HG03139 (cell line): ENCODE data around the gene TMEM108.

ENCODE experiments used
- ATAC-seq: cut with Tn5 transposase; IDR thresholded peaks from one replicate; pipeline ENCODE4 v1.9.1; 2021; ENCODE audit not compliant: unreplicated experiment

Gene TMEM108

DNA sequence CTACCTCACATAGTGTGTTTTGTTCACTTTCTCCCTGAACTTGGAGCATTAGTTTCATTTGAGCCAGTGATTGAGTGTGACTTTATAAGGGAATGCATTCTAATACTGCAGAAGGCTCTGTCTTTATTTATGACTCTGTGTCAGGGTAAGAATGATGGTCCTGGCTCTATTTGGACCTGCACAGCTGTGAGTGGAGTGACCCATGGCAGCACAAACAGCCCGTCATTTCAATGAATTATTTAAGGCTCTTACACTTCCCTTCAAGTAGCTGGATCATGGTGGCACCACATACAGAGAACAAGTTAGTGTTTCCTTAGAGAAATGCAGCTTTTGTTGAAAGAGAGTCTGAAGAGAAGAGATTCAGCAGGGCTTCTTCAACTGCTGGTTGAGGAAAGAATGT is 16.4 kb downstream of the TMEM108 start:
- no peak for ATAC-seq

DNA sequence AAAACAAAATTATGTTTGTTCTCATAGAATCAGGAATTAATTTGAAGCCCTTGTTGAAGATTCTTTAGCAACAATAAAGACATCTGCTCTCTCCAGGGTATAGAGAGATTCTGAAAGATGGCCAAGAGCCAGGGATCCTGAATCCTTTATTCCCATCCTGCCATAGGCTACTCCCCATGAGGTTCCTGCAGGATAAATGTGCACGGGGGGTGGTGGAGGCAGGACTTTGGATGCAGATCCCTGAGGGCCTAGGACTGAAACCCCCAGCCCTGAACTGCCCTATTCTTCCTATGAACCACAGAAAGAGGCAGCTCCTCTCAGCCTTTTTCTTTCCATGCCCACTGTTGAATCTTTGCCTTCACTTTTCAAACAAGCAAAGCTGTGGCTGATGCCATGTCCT is 17.1 kb downstream of the TMEM108 start:
- ATAC-seq: no peak

DNA sequence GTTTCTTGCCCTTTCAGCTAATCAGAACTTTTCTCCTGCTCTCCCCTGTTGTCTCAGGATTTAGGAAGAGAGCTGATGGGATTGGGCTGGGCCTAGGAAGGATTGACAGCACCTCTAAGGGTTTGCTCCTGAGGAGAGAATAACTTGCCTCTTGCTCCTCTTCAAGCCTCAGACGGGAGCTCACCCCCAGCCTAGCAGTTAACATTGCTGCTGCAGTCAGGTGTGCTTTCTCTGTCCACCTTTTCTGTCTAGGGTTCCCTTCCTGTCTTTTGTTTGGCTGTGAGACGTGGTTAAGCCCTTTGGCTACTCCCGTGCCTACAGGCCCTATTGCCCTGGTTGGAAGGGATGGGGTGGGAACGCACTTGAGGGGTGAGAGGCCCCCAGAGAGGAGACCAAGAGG is 20.1 kb downstream of the TMEM108 start:
- ATAC-seq: no peak

DNA sequence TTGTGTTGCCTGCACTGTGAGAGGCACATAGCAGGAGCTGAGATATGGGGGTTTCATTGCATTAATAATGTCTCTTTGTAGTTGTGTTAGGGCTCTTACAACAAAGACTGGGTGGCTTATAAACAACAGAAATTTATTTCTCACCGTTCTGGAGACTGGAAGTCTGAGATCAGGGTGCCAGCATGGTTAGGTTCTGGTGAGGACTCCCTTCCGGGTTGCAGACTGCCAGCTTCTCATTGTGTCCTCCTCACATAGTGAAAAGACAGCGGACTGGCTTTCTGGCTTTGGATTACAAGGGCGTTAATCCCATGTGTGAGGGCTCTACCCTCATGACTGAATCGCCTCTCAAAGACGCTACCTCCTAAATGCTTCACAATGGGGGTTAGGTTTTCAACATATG is 20.6 kb downstream of the TMEM108 start:
- no peak for ATAC-seq

DNA sequence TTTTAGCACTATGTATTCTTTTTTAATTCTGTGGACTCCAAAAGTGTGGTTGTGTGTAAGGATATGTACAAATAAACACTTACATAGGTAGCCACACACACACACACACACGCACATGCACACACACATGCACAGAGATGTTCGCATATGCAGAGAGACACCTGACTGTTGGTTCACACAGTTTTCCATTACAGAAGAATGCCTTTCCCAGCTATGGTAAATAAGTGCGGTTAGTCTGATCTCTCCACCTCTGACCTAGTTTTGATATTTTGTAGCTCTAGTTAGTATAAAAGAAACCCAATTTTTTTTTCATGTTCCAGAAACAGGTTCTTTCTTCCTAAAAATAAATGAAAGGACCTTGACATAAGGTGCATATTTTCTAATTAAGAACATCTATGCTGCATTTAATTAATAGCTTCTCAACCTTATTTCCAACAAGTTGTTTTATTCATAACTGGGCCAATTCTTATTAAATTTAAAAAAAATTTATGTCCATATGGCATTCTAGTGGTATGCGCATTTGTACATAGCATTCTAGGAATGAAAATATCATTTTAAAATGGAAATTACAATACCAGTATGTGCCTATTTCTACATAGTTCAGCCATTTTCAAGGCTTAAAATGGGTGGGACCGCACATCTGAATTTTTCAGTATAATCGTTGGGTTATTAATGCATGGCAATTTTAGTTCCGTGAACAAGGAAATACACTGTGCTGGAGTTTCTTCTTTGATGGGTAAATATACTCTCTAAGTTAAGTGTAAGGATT is 27.2 kb downstream of the TMEM108 start:
- ATAC-seq: no peak

DNA sequence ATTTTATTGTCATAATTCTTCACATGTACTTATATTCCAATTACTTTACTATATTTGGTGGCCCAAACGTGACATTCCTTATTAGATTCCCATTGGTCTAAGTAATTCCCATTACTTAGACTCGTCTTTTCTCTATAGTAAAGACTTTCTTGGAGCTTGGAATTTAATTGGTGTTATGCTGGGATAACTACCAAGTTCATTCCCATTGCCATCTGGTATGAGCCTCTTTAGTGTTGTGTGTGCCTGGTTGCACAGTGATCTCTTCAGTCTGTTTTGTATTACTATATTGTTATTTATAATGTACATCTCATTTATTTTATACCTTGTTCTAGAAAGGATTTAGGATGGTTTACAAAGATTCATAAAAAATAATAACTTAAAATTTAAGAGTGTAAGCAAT is 27.8 kb downstream of the TMEM108 start:
- ATAC-seq: no peak

DNA sequence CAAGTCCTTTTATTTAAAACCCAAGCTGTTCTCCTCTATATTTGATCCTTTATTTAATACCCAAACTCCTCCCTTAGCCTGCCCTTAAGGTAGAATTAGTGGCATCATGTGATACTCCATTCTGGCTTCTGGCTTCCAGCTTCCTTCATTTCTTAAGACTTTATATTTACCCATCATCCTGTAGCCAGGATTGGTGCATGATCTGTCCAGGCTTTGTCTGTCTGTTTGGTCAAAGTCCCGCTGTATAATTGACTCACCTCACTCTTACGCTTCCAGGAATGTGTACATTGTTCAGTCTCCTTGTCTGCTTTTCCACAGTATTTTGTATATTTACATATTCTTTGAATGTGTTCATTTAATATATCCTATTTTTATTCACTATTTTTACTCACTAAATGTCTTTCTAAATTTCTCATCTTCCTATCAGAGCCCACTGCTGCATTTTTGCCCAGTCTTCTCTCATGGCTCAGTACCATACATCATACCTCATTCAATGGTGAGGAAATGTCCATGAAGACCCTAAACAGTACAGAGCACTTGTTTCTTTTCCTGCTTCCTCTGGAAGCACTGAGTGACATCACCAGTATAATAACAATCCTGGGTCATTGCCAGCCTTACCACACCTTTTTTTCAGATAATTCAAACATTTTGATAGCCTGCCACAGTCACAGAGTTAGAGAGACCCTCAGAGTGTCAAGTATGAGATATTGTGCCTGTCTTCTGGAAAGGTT is 31.5 kb downstream of the TMEM108 start:
- no peak for ATAC-seq

DNA sequence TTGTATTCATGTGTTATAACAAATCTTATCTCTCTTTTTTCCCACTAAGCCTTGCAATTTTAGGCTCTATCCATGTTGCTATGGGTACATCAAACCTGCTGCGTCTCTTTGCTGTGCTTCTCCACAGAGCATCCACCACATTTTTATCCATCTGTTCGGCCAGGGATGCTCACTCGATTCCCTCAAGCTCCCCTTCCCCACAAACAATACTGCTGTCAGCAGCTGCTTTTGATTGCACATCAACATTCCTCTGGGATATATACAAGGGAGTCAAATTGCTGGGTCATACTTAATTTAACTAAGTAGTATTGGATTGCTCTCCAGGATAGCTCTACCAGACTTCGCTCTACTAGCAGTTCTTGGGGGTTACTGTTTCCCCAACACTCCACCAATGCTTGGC is 36.8 kb downstream of the TMEM108 start:
- ATAC-seq: no peak

DNA sequence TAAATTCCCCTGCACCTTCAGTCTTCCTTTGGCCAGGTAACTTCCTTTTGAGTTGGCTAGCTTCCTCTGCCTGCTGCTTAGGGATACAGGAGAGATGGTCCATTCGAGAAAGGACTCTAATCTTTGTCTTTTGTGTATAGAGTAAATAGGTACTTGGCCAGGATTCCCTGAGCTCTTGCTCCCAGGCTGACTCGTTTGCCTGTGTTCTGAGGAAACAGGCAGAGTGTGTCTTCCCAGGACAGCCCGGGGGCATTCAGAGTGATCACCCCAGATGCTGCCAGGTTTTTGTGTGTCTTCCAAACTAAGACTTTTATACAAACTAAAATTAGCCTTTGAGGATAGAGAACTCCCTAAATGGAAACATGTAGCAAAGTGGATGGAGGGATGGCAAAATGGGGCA is 39.5 kb downstream of the TMEM108 start:
- ATAC-seq: no peak

DNA sequence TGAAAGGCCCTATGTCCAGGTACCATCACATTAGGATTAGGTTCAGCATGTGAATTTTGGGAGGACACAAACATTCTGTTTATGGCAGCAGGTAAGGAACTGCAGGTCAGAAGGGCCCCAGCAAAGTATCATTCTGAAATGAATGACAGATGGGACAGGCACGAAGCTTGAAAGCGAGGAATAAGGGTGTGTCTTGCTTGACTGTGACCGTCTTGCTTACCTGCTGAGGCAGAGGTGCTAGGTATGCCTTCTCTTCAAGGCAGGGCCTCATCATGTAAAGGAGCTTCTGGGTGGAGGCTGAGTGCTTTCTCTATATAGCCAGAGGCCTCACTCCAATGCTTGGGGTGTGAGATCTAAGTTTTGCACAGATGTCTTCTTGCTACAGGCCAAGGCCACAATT is 41.4 kb downstream of the TMEM108 start:
- ATAC-seq: no peak

DNA sequence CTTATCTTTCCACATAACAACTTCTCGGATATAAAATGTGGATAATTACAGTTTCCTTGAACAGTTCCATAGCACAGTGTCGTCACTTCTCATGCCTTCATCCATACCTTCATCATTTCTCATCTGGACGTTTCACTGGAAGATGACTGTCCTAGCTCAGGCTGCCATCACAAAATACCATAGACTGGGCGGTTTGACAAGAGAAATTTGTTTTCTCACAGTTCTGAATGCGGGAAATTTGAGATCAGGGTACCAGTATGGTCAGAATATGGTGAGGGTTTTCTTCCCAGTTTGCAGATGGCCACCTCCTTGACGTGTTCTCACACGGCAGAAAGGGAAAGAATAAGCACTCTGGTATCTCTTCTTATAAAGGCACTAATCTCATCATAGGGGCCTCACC is 42.8 kb downstream of the TMEM108 start:
- no peak for ATAC-seq

DNA sequence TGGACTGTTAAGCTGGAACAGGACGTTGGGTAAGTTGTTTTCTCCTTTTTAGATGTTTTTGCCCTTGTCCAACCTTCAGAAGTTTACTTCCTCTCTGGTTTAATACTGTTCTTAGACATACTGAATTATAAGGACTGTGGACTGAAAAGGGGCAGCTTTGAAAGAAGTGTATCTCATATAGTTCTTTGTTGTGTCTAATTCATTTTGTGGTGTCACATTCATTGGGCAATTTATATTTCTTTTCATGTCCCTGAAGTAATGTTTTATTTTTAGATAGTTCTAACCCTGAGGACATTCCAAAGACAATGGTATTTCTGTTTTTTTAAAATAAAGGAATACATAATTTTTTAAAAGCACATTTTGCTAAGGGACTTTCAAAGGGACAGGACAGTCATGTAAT is 45.2 kb downstream of the TMEM108 start:
- ATAC-seq: no peak

DNA sequence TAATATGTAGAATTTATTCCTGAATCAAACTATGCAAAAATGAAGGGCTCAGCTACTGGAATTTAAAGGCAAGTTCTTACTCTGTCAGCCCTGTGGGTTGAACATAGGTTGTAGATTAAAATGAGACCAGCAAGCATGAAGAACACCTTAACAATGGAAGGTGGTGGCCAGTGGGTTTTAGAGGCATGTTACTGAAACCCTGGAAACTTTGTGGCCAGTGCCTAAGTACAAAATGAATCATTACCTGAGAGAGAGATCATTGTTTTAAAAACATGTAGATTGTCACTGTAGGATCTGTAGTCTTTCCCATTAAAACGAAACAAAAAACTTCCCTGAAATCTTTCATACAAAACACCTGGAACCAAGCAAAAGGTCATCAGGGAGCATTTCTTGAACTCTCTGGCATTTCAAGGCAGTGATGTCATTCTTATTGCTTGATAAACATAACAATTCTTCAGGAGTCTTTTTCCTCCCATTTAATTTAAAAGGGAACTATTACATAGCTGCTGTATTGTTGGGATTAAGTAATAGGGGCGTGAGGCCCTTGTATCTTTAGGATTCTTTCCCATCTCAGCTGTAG is 51.8 kb downstream of the TMEM108 start:
- ATAC-seq: no peak

DNA sequence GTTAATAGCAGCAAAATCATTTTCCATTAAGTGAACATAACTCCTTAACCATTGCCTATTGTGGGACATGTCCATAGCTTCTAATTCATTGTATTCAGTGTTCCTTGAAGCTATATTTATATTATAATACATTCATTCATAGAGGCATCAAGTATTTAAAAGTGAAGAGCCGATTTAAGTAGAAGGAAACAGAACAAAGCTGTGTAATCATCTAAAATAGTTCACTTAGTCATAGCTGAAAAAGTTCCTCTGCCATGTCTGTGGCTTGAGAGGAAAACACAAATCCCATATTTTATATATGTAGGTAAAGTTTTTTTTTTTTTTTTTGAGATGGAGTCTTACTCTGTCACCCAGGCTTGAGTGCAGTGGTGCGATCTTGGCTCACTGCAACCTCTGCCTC is 54.5 kb downstream of the TMEM108 start:
- ATAC-seq: no peak

DNA sequence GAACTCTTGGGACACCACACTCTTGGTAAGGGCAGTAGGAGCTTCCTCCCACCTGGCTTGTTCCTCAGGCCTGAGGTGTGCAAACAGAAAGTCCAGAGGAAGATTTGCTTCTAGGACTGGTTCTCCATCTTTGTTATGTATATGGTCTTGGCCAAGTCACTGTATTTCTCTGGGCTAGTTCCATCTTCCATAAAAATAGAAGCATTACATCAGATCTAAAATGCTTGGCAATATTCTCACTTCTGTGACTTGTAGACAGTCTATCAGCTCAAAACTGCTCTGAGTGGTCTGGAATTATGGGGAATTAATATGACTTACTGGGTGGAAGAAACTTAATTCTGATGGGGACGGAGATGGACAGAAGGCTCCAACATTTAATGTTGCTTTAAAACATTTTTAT is 55.2 kb downstream of the TMEM108 start:
- no peak for ATAC-seq

DNA sequence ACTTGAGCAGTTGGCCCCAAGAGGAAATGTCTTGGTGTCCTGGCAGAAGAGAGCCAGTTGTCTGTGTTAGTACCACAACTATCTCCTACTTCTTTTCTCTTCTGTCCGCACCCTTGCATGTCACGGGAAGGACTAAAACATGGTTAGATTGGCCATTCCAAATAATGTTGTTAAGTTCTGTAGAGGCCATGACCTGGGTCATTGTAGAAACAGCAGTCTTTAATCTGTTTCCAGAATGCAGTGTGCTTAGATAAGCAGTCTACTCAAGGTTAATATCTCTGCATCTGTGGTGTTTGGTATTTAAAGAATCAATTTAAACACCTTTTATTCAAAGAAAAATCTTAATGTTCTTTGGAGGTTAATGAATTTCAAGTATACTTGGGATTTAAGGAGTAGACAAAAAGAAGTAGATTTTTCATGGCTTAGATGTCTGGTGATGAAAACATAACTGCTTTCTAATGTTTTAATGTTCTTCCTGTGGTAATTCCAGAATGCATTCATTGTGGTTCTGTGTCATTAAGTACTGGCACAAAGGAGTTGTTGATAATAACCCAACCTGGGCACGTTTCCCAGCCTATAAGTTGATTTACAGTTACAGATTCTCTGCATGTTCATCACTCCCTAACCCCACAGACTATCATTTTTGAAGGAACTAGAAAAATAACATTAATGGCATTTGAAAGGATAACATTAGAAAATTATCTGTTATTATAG is 58.9 kb downstream of the TMEM108 start:
- no peak for ATAC-seq

DNA sequence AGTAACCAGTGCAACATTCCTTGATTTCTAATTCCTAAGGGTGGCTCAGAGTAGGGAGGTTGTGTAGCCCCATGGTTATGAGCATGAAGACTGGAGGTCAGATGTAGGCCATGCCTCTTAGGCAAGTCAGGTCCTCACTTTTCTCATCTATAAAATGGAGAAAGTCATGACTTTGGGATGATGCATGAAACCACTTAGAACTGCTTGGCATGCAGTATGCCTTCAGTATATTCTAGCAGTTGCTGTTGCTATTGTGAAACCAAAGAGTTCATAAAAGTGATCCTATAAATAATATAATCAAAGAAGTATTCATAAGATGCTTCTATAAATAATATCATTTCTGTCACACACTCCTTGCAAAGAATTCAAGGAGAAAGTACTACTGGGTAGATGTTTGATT is 65.5 kb downstream of the TMEM108 start:
- ATAC-seq: no peak

DNA sequence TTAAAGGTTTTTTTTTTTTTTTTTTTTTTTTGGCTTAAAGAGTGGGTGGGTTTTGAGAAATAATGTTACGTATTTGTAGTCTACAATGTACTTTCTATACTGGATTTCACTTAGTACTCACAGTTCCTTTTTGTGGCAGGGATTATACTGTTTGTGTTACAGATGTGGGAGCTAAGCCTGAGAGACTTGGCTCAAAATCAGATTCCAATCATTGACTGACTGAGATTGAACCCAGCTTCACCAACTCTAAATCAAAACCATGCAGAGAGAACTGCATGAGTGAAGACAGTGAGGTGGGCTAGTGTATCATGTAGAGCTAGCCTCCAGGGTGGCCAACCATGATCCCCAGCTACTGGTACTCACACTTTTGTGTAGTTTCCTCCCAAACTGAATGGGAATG is 68.0 kb downstream of the TMEM108 start:
- ATAC-seq: no peak

DNA sequence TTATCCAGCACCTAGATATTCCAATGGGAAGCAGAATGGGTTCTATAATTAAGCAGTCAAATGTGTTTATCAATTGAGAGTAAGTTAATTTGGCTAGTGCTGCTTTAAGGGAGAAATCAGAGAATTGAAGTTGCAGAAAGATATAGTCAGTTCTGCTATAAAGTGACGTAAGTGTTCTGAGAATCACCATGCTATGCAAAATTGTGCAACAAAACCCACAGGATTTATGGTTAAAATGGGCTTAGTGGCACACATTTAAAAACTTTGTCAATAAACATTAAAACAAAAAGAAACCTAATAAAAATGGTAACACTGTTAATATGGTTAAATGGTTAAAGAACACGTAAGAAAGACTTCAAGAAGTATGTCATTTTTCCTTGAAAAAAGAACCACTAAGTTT is 74.5 kb downstream of the TMEM108 start:
- ATAC-seq: no peak

DNA sequence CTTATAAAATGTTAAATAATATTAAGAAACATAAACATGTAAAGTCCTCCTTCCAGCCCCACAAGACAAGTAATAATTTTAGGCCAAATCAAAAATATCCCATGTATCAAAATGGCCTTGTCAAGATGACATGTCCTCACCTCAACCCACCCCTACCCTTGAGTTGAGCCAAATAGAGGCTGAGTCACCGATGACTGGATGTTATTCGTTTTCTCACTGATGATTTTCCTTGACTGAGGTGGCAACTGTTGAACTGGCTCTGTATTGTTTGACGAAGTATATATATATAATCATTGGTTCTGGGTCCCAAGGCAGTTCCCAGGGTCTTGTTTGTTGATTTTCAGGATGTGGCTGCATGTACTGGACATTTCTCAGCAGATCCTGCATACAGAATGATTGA is 75.3 kb downstream of the TMEM108 start:
- ATAC-seq: no peak

DNA sequence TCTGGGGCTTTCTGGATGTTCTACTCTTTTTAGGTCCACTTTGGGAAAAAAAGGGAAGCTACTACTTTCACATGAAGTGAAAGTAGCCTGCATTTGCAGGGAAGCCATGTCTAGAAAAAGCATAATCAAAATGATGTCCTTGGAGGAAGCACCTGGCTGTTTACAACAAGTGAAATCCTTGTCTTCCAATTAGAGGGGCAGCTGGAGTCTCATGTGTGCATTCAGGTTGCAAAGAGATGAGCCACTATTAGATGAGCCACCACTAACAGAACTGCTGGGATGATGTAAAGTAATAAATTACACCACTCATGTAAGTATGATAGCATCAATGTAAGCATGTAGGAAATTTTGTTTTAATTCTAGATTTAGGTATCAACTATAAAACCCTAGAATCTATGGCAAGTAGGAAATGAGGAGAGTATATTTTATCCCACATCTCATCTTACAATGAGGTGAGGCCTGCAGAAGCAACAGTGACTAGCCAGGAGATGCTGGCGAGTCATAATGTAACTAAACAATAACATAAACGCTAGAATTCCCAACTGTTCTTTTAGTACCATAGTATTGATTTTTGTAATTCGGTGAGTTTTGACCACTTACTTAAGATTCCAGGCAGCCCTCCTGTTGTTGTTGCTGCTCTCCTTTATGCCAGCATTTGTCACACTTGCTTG is 75.9 kb downstream of the TMEM108 start:
- no peak for ATAC-seq
